ENCODE measurements around the gene PHF20. TPM values are rescaled to one million over a fixed set of nuclear protein-coding genes. Genes with fewer than 3 reads are reported as not detected.
"Not testable (repeated sequence)": the region's sequence is repeated elsewhere in the genome, so short reads cannot be mapped to it uniquely, and the experiment has no call there.

Gene PHF20
- total RNA-seq, 1 experiment from 2014 or later: 37.2 TPM

GRCh38 chr20:35892871-35893270, 121.1 kb downstream of the PHF20 start:
- Histone ChIP-seq H4K20me1 (ENCODE audit: low read length) (no peaks in the 10 kb centered on the region), H3K27ac (ENCODE audit: low read length) (no peak overlapping the region), H2AFZ (ENCODE audit: low read length) (no peak overlapping the region), H3K4me3 (ENCODE audit: low read length) (no peak overlapping the region), H3F3A (ENCODE audit: low read length, unreplicated experiment) (no peaks in the 10 kb centered on the region), H3K4me1 (ENCODE audit: insufficient read depth, low read length) (no peaks in the 10 kb centered on the region), H3K79me2 (ENCODE audit: low read length) (no peaks in the 10 kb centered on the region), H3K9me3 (ENCODE audit: low read length) (no peaks in the 10 kb centered on the region), H3K36me3 (ENCODE audit: low read depth, low read length) (no peaks in the 10 kb centered on the region), H3K27me3 (ENCODE audit: low read length) (no peaks in the 10 kb centered on the region), H3K4me2 (ENCODE audit: low read length) (no peak overlapping the region), H3K9ac (ENCODE audit: low read length) (no peak overlapping the region), H3K9me2 (replicated peaks; ENCODE audit: low read length) (no peaks in the 10 kb centered on the region)
- CTCF ChIA-PET: no interaction called here
- intact Hi-C loops (cut with micrococcal nuclease): no loop called here
- DNase-seq (no peak), ATAC-seq (no peak)
- no peak for TF ChIP-seq EZH2phosphoT487 (IDR thresholded peaks at IDR 0.05; ENCODE audit: borderline replicate concordance, low read length)
- no peak for TF ChIP-seq EZH2 (IDR thresholded peaks at IDR 0.05; ENCODE audit: low read length, unreplicated experiment)
- TF ChIP-seq CTCF (conservative IDR thresholded peaks at IDR 0.05; ENCODE audit: low read depth, low read length): no peak
- POLR2A ChIA-PET (ENCODE audit: unreplicated experiment): no interaction called here
- BruUV-seq (replicated peaks): no TSS peak

GRCh38 chr20:35893942-35894341, 122.1 kb downstream of the PHF20 start:
- no peaks in the 10 kb centered on the region for H3K9me2 ChIP-seq (replicated peaks; ENCODE audit: low read length)
- no peak overlapping the region for H3K4me3 ChIP-seq (ENCODE audit: low read length)
- no peak for DNase-seq
- no peak for TF ChIP-seq CTCF (conservative IDR thresholded peaks at IDR 0.05; ENCODE audit: low read depth, low read length)
- TF ChIP-seq EZH2phosphoT487 (IDR thresholded peaks at IDR 0.05; ENCODE audit: borderline replicate concordance, low read length): no peak
- no peak for TF ChIP-seq EZH2 (IDR thresholded peaks at IDR 0.05; ENCODE audit: low read length, unreplicated experiment)
- no peaks in the 10 kb centered on the region for H3K9me3 ChIP-seq (ENCODE audit: low read length)
- ChIA-PET POLR2A (ENCODE audit: unreplicated experiment) (no interaction called here), CTCF (no interaction called here)
- H3K27me3 ChIP-seq (ENCODE audit: low read length): no peaks in the 10 kb centered on the region
- no peak for ATAC-seq
- H3F3A ChIP-seq (ENCODE audit: low read length, unreplicated experiment): no peaks in the 10 kb centered on the region
- no peaks in the 10 kb centered on the region for H3K36me3 ChIP-seq (ENCODE audit: low read depth, low read length)
- no peaks in the 10 kb centered on the region for H4K20me1 ChIP-seq (ENCODE audit: low read length)
- H3K4me1 ChIP-seq (ENCODE audit: insufficient read depth, low read length): no peaks in the 10 kb centered on the region
- no TSS peak for BruUV-seq (replicated peaks)
- no peak overlapping the region for H2AFZ ChIP-seq (ENCODE audit: low read length)
- H3K9ac ChIP-seq (ENCODE audit: low read length): no peak overlapping the region
- intact Hi-C loops (cut with micrococcal nuclease): no loop called here
- no peak overlapping the region for H3K27ac ChIP-seq (ENCODE audit: low read length)
- H3K4me2 ChIP-seq (ENCODE audit: low read length): no peak overlapping the region
- no peaks in the 10 kb centered on the region for H3K79me2 ChIP-seq (ENCODE audit: low read length)

- H3K27ac ChIP-seq (ENCODE audit: low read length); DNase-seq; H3K4me2 ChIP-seq (ENCODE audit: low read length); H3K9ac ChIP-seq (ENCODE audit: low read length); H3F3A ChIP-seq (ENCODE audit: low read length, unreplicated experiment); H2AFZ ChIP-seq (ENCODE audit: low read length); H3K36me3 ChIP-seq (ENCODE audit: low read depth, low read length); H3K9me2 ChIP-seq (replicated peaks; ENCODE audit: low read length); POLR2A ChIA-PET (ENCODE audit: unreplicated experiment); ATAC-seq; H3K4me1 ChIP-seq (ENCODE audit: insufficient read depth, low read length); CTCF ChIA-PET; intact Hi-C loops (cut with micrococcal nuclease); H4K20me1 ChIP-seq (ENCODE audit: low read length); H3K79me2 ChIP-seq (ENCODE audit: low read length); BruUV-seq (replicated peaks); H3K4me3 ChIP-seq (ENCODE audit: low read length); H3K9me3 ChIP-seq (ENCODE audit: low read length); H3K27me3 ChIP-seq (ENCODE audit: low read length): not testable (repeated sequence)
Measured at GRCh38 chr20:35895516-35895915, 123.7 kb downstream of the PHF20 start.
